ENCODE data around the gene GASK1B. TPM values are rescaled to one million over a fixed set of nuclear protein-coding genes. Genes with fewer than 3 reads are reported as not detected.

GASK1B gene
- total RNA-seq: 10 to 100 TPM in 1 of 2 donors, 1 to 10 TPM in 1; 7.8 to 19.6 TPM
- long read RNA-seq, full-length matches to known transcripts: 1 of 6 reads
- long read RNA-seq, partial matches to known transcripts: 5 of 6 reads
- long read RNA-seq, other reads (novel, unspliced or antisense): 0 of 6 reads

- intact Hi-C loops (cut with DNase I, micrococcal nuclease): loop anchor here in 1 of 2 donors (2.0 kb wide), 1 partner anchor 180 kb away; no protein-coding TSS in a partner anchor
- DNase-seq (peak in 1 of 2 donors; percentile 53), ATAC-seq (peak; percentile 93)
Observed at GRCh38 chr4:158172261-158173258, at the start of gene GASK1B. TSS of gene GASK1B (minus strand) at chr4:158173025. CDS start at chr4:158171375, 1,650 bp downstream.

- ATAC-seq (no peak), DNase-seq (no peak)
- intact Hi-C loops (cut with DNase I, micrococcal nuclease): no loop called here
Observed at GRCh38 chr4:158219623-158220022, 46.8 kb upstream of the GASK1B start.

DNA sequence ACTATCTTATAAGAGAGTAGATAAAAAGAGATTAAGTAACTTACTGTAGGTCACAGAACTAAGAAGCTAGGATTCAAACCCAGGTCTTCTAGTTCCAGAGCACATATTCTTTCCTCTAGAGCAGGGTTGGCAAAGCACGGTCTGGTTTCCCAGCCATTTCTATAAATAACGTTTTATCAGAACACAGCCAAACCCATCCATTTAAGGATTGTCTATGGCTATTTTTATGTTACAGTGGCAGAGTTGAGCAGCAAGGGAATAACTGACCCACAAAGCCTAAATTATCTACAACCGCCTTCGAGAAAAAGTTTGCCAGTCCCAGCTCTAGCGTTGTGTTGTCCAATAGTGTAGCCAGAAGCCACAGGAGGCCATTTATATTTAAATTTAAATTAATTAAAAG is 44.9 kb upstream of the GASK1B start:
- intact Hi-C loops (cut with DNase I, micrococcal nuclease): no loop called here
- no peak for DNase-seq
- ATAC-seq: no peak

DNA sequence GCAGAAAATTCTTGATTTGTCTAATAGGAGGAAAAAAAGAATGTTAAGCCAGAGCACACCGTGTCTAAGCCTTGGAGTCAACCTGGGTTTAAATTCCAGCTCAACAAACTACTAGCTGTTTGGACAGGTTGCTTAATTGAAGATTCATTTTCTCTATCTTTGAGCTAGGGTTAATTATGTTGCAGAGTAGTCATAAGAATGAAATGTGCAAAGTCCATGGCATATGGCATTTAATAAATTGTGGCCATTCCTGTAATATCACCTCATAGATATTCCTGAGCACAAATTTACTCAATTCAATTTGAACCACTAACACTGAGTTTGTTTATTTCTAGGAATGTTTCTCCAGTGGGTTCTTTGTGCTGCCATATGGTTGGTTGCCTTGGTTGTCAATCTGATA is 42.0 kb upstream of the GASK1B start:
- DNase-seq: no peak
- no peak for ATAC-seq
- intact Hi-C loops (cut with DNase I, micrococcal nuclease): no loop called here

DNA sequence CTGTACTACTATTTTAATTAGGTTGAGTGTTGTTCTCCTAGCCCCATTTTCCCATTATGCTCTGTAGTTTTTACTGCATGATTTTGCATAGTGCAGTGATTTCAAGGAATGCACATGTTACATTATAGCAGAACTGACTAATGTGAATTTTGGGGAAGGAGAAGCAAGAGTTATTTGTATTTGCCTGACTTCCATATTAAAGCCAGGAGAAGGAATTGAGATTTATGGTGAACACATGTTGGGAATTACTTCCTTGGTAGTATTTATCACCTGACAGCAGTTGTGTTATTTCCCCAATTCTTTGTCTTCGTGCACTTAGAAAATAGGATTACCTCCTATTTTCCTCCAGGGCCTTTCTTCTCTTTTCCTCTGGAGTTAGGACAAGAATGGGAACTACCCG is 40.6 kb upstream of the GASK1B start:
- DNase-seq (no peak), ATAC-seq (no peak)
- intact Hi-C loops (cut with DNase I, micrococcal nuclease): no loop called here

GRCh38 chr4:158211222-158211621 is 38.4 kb upstream of the GASK1B start:
- intact Hi-C loops (cut with DNase I, micrococcal nuclease): no loop called here
- peak; percentile 24 to 62 for DNase-seq
- ATAC-seq: peak; percentile 74

- DNase-seq (peak; percentile 92 to 93), ATAC-seq (peak; percentile 94)
- intact Hi-C loops (cut with DNase I, micrococcal nuclease): no loop called here
Observed at GRCh38 chr4:158209825-158210807, 37.3 kb upstream of the GASK1B start, which contains the start of gene TMEM144. TSS of gene TMEM144 (plus strand) at chr4:158210486. CDS start at chr4:158212668, 2,182 bp downstream.

- no peak for DNase-seq
- intact Hi-C loops (cut with DNase I, micrococcal nuclease): no loop called here
- no peak for ATAC-seq
Observed at GRCh38 chr4:158208963-158209640, 36.3 kb upstream of the GASK1B start.

DNA sequence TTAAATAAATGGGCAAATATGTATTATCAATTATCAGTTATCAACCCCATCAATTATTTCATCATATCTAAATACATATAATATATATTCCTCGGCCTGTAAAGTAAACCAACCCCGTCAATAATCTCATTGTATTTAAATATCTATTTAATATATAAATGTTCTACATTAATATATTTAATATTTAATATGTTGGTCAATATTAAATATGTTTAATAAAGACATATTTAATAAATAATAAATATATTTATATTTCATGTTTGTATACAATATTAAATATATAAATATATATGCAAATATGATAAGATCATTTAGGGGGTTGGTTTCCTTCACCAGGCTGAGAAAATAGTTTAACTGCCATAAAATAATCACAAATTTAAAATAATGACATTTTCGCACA is 31.1 kb upstream of the GASK1B start:
- DNase-seq: no peak
- no peak for ATAC-seq
- intact Hi-C loops (cut with DNase I, micrococcal nuclease): no loop called here

DNA sequence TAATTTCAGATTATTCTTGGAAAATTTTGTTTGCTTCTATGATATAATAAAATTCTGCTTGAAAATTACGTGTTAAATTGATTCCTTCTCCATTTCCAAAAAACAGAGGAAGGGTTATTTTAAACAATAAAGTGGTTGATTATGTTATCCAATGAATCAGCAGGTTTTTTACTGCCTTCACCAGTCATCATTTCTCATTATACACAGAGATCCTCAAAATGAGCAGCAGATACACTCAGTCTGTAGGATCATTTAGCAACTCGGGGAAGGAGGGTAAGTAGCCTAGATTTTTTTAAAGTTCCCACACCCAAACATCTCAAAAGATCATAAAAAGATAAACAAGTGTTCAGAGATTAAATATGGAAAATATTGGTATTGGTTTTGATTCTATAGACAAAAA is 30.6 kb upstream of the GASK1B start:
- intact Hi-C loops (cut with DNase I, micrococcal nuclease): no loop called here
- ATAC-seq (no peak), DNase-seq (no peak)

DNA sequence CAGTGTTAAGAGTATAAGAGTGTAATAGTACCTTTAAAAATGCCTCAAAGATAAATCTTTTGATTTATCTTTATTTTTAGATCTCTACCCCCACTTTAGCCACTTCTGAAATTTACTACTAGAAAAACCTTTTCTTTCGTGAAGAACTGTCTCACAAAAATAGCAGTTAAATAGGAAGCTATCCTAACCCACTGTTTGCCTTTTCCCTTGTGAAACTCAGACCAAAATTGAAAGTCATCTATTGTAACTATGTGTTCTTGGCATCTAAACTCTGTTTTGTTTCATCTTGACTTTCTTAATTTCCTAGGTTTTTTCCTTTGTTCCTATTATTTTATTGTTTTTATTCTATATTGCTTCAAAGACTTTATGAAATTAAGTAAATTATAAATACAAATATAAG is 29.7 kb upstream of the GASK1B start:
- ATAC-seq (no peak), DNase-seq (no peak)
- intact Hi-C loops (cut with DNase I, micrococcal nuclease): no loop called here

GRCh38 chr4:158201876-158202275 is 29.1 kb upstream of the GASK1B start:
- intact Hi-C loops (cut with DNase I, micrococcal nuclease): no loop called here
- ATAC-seq: no peak
- DNase-seq: no peak

DNA sequence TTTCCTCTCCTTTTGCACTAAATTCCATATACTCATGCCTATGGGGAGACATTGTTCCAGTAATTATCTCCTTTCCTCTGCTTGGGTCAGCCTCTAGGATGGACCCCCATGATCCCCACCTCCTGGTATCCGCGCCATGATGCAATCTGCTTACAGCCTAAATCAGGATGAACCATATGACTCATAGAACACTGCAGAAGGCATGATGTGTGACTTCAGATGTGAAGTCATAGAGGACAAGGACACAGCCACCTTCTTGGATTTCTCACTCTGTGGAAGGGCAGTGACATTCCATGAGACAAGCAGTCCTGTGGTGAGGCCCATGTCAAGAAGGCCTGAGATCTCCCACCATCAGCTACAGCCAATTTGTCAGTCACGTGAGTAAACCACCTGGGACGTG is 28.5 kb upstream of the GASK1B start:
- ATAC-seq: no peak
- no peak for DNase-seq
- intact Hi-C loops (cut with DNase I, micrococcal nuclease): no loop called here

GRCh38 chr4:158200214-158200613 is 27.4 kb upstream of the GASK1B start:
- DNase-seq (no peak), ATAC-seq (no peak)
- intact Hi-C loops (cut with DNase I, micrococcal nuclease): no loop called here

GRCh38 chr4:158197194-158197776 is 24.5 kb upstream of the GASK1B start:
- intact Hi-C loops (cut with DNase I, micrococcal nuclease): loop anchor here in 1 of 2 donors (10.0 kb wide), 1 partner anchor 58 kb away; no protein-coding TSS in a partner anchor
- no peak for ATAC-seq

DNA sequence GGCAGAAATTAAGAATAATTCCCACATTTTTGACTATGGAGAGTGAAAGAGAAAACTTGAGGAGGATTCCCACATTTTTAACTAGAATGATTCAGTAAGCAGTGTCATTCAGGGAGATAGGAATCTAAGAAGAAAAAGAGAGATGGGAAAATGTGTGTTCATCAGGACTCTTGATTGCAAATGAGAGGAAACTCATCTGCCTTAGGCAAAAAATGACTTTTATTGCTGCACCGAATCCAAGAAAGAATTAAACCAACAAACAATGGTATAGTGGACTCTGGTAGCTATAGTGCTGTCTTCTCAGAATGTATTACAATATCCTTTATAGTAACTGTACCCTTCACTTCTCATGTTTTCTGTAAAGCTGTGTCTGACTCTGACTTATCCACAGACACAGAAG is 22.5 kb upstream of the GASK1B start:
- intact Hi-C loops (cut with DNase I, micrococcal nuclease): loop anchor here in 1 of 2 donors (10.0 kb wide), 1 partner anchor 60 kb away; no protein-coding TSS in a partner anchor
- no peak for ATAC-seq
- DNase-seq: no peak

More at GRCh38 chr4:158197194-158197776, 24.5 kb upstream of the GASK1B start:
- no peak for DNase-seq

GRCh38 chr4:158193171-158193749 is 20.4 kb upstream of the GASK1B start:
- DNase-seq: no peak
- intact Hi-C loops (cut with DNase I, micrococcal nuclease): loop anchor here in 1 of 2 donors (10.0 kb wide), 1 partner anchor 62 kb away; no protein-coding TSS in a partner anchor
- ATAC-seq: peak; percentile 75

All from left colon (tissue), 2 donors.